Stomach (tissue), 4 donors: ENCODE data around the gene SNAPC2.

Source experiments
- CTCF ChIP-seq, 7 experiments: fragments of 450-650 bp in 4 of 7; fragments of 200-600 bp in 3 of 7; sonication (generic) in 3 of 7; IDR thresholded peaks; one replicate each; pipeline ENCODE4 v1.5.1; 2016 to 2019; ENCODE audit warnings: antibody characterized with exemption in 7 of 7, control low read depth in 2 of 7, mild to moderate bottlenecking in 1 of 7
- EP300 ChIP-seq: sonication (generic); formaldehyde crosslinking; IDR thresholded peaks from one replicate; pipeline ENCODE4 v1.6.1; 2017; ENCODE audit warnings: antibody characterized with exemption
- POLR2A ChIP-seq, 4 donors: fragments of 450-650 bp; IDR thresholded peaks; one replicate each; pipeline ENCODE4 v1.6.1; 2016; ENCODE audit warnings: antibody characterized with exemption in 4 of 4, control low read depth in 2 of 4, mild to moderate bottlenecking in 1 of 4, moderate library complexity in 1 of 4
- POLR2AphosphoS5 ChIP-seq, 3 donors: sonication (generic); formaldehyde crosslinking; IDR thresholded peaks; one replicate each; pipeline ENCODE4 v1.6.1; 2016; ENCODE audit warnings: antibody characterized with exemption in 3 of 3

DNA sequence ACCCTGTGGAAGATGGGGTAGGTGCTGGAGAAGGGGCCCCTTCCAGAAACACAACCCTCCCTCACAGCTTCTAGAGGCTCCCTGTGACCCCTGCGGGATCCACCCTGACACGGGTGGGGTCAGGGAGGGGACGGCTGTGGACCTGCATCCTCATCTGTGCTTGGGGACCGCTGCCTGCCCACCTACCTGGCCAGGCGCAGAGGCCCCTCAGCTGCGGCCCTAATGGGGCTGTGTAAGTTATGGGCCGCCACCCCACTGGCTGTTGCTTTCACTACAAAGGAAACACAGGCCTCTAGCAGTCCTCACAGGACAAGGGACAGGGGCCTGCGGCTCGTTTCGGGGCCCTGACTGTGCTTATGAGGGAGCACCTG, 12.8 kb downstream of the SNAPC2 start:
- TF ChIP-seq POLR2A (IDR thresholded peaks at IDR 0.05) (no peak), CTCF (IDR thresholded peaks at IDR 0.05) (no peak), POLR2AphosphoS5 (IDR thresholded peaks at IDR 0.05) (no peak), EP300 (no peak)
